ENCODE data around the gene BCKDHA.

The BCKDHA gene

GRCh38 chr19:41397086-41398049, at the start of gene BCKDHA, which contains the start of gene EXOSC5:
BCKDHA (plus strand) TSS chr19:41397818; CDS start chr19:41397828, 10 bp downstream.
EXOSC5 (minus strand) TSS chr19:41397359; CDS start chr19:41397328, 31 bp downstream.
- in situ Hi-C loops (cut with MboI; ENCODE audit: low sequenced_read_pairs), result no loop called here

DNA sequence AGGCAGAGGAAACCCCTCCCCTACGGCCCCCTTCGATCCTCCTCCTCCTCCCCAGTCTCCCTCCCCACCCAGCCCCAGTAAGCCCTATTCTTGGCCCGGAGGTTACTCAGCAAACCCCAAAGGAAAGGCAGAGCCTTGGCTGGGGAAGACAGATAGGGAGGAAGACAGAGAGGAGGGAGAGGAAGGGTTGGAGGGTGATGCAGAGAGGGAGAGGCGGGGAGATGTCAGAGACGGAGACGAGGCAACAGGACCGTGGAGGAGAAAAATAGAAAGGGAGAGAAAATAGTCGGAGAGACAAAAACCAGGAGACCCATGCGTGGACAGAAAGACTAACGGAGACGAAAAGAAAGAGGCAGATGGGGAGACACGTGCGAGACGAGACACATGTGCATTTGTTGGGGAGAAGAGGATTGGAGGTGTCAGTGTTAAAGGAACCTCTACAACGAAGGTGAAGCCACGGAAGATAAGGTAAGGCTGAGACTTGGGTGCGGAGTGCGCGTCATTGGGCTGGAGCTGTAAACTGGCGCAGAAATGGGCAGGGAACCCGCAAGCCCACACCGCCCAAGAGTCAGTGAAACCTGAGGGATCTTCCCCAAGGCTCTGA, 46.8 kb upstream of the BCKDHA start:
- in situ Hi-C loops (cut with MboI; ENCODE audit: low sequenced_read_pairs), result no loop called here

GRCh38 chr19:41351339-41352245, 46.0 kb upstream of the BCKDHA start:
- in situ Hi-C loops (cut with MboI; ENCODE audit: low sequenced_read_pairs), result no loop called here

GRCh38 chr19:41352279-41352608, 45.4 kb upstream of the BCKDHA start:
- in situ Hi-C loops (cut with MboI; ENCODE audit: low sequenced_read_pairs), result no loop called here

DNA sequence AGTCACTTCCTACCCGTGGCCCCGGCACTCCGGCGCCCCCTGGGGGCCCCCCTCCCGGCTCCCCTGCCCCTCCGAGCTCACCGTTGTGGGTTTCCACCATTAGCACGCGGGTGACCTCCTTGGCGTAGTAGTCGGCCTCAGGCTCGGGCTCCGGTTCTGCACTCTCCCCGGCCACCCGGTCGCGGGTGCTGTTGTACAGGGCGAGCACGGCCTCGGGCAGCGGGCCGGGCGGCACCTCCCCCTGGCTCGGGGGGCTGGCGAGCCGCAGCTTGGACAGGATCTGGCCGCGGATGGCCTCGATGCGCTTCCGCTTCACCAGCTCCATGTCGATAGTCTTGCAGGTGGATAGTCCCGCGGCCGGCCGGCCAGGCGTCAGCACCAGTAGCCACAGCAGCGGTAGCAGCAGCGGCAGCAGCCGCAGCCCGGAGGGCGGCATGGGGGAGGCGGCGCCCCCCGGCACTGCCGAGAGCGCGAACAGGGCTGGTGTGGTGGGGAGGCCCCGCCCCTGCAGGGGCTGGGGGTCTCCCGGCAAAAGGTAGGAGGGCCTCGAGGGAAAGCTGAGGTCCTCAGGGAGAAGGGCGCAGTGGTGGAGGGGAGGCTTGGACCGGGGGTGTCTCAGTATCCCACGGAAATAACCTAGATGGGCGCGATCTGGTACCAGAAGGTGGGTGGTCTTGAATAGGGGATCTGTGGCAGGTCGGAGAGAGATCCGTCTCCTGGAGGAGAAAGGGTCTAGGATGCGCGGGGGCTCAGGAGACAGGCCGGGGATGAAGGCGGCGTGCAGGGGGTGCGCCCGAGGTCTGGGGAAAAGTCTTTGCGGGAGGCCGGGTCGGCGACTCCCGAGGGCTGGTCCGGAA, 44.8 kb upstream of the BCKDHA start:
- in situ Hi-C loops (cut with MboI; ENCODE audit: low sequenced_read_pairs), result no loop called here

DNA sequence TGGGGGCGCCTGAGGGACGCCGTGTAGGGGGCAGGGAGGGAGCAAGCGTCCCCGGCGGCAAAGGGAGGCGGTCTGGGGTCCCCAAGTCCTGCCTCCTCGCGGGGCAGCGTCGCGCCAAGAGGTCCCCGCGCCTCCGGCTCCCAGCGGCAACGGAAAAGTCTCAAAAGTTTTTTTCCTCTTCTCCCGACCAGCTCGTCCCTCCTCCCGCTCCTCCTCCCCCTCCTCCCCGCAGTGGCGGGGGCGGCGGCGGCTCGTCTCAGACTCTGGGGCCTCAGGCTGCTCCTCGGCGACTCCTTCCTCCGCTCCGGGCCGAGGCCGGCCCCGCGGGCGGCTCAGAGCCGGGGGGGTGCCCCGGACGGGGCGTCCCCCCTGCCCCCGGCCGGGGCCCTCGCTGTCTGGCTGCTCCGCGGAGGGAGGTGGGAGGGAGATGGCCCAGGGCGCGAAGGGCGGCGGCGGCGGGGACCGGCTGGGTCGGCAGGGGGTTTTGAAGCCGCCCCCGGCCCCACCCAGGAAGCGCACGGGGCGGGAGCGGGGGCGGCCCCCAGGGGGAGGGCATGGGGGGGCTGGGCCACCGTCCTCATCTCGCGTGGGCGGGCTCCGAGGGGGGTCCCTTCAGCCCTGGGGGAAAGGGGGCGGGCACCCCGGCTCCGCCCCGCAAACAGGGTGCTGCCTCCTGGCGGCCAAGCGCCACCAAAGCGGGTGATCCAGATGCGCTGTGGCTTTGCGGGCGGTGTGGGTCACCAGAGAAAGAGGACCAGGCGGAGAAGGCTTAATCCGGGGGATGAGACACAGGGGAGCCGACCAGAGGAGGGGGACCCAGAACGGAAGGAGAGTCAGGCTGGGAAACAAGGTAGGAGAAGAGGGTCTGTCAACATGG, 43.9 kb upstream of the BCKDHA start, which contains the start of gene TGFB1:
TSS of gene TGFB1 (minus strand) at position 457 of the 877 bp plus-strand sequence. CDS start 878 bp downstream, outside the sequence.
- in situ Hi-C loops (cut with MboI; ENCODE audit: low sequenced_read_pairs), result no loop called here

DNA sequence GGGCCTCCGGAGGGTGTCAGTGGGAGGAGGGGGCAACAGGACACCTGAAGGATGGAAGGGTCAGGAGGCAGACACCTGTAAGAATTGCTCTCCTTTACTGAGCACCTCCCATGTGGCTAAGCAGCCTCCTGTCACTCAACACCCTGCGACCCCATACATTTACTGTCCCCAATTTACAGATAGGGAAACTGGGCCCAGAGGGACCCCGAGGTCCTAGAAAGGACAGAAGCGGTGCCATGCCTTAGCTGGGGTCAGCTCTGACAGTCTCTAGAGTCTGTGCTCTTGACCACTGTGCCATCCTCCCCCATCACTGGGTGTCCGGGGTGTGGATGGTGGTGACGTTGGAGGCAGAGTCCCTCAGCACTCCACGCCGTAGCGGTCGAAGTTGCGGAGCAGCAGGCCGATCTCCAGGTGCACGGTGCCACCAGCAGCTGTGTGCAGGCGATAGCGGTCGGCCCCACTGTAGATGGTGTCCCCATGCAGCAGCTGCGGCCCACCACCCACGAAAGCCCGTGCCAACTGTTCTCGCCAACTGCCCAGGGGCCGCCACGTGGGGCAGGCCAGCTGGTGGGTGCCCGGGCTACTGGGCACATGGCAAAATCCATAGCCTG, 43.2 kb upstream of the BCKDHA start:
- in situ Hi-C loops (cut with MboI; ENCODE audit: low sequenced_read_pairs), result no loop called here

- in situ Hi-C loops (cut with MboI; ENCODE audit: low sequenced_read_pairs), result no loop called here
Measured at GRCh38 chr19:41355035-41355434, 42.6 kb upstream of the BCKDHA start.

DNA sequence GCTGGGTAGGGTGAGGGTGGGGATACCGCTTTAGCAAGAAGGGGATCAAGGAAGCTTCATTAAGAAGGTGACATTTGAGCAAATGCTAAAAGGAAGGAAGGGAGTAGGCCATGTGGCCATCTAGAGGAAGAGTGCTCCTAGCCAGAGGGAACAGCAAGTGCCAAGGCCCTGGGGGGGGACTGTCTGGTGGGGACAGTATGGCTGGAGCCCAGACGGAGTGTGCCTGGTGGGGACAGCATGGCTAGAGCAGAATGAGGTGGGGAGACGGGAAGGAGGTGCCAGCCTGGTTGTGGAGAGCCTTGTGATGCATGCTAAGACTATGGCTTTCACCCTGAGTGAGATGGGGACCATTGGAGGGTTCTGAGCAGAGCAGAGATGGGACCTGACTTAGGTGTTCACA, 41.8 kb upstream of the BCKDHA start:
- in situ Hi-C loops (cut with MboI; ENCODE audit: low sequenced_read_pairs), result no loop called here

- in situ Hi-C loops (cut with MboI; ENCODE audit: low sequenced_read_pairs), result no loop called here
Measured at GRCh38 chr19:41356984-41357739, 40.5 kb upstream of the BCKDHA start.

DNA sequence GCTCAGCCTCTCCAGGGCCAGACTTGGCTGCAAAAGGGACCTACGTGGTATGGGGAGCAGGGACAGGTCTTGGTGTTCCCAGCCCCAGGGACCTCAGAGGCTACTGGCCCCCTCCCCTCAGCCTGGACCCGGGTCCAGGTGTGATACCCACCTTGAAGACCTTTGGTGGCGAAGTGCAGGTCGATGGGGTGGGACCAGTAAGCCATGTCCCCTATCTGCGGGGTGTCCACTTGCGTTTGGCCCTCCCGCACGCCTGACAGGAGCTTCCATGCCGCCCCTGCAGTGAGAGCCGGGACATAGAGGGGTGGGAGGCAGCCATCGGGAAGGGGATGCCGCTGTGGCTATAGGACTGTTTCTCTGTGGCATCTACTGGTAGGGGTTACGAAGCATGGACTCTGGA, 39.9 kb upstream of the BCKDHA start:
- in situ Hi-C loops (cut with MboI; ENCODE audit: low sequenced_read_pairs), result no loop called here

- in situ Hi-C loops (cut with MboI; ENCODE audit: low sequenced_read_pairs), result no loop called here
Measured at GRCh38 chr19:41359741-41360140, 37.9 kb upstream of the BCKDHA start.

- in situ Hi-C loops (cut with MboI; ENCODE audit: low sequenced_read_pairs), result no loop called here
Measured at GRCh38 chr19:41362143-41362847, 35.3 kb upstream of the BCKDHA start.

- in situ Hi-C loops (cut with MboI; ENCODE audit: low sequenced_read_pairs), result no loop called here
Measured at GRCh38 chr19:41363371-41363752, 34.3 kb upstream of the BCKDHA start.

DNA sequence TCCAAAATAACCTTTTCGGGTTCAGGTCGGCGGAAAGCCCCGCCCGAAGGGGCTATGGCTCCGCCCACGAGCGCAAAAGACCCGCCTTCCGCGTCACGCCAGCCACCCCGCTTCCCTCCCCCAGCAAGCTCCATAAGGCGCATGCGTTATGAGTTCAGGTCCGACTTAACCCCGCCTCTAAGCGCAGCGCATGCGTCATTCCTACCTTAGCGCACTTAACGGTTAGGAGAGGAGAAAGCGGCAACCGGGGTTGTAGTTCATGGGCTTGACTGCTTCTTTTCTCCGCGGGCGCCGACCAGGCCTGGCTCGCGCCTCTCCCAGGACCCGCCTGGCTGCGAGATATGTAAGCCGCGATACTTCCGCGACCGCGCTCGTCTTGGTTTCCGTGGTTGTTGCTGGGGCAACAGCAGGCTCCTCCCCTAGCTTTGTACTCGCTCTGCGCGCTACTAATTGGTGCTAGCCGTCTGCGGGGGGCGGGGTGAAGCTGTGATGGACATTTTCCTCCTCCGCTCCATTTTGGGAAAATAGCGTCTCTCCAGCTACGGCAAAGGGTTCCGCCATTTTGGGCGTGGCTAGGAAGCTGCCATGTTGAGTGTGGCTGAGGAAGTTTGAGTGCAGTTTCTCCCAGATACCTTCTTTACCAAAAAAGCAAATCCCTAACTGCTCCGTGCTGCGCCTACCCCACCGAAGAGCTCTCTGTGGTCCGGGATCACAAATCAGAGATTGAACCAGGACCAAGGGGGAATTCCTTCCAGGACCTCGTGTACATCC, 33.7 kb upstream of the BCKDHA start, which contains the start of gene B9D2:
TSS of gene B9D2 (minus strand) at position 397 of the 771 bp plus-strand sequence. CDS start 630 bp downstream, outside the sequence.
- in situ Hi-C loops (cut with MboI; ENCODE audit: low sequenced_read_pairs), result no loop called here
